Fibroblast of skin of left biceps (primary cell): Measurements from ENCODE around the gene TNIK.

ENCODE experiments used
- DNase-seq, 2 experiments: peaks; one replicate each; pipeline ENCODE4 v3.0.0-alpha.2; 2013; ENCODE audit warnings: low read depth in 2 of 2

The TNIK gene

GRCh38 chr3:171283183-171283847 is 176.9 kb downstream of the TNIK start:
- DNase-seq: no peak

GRCh38 chr3:171282041-171282440 is 178.2 kb downstream of the TNIK start:
- DNase-seq: peak; percentile 63 to 64

DNA sequence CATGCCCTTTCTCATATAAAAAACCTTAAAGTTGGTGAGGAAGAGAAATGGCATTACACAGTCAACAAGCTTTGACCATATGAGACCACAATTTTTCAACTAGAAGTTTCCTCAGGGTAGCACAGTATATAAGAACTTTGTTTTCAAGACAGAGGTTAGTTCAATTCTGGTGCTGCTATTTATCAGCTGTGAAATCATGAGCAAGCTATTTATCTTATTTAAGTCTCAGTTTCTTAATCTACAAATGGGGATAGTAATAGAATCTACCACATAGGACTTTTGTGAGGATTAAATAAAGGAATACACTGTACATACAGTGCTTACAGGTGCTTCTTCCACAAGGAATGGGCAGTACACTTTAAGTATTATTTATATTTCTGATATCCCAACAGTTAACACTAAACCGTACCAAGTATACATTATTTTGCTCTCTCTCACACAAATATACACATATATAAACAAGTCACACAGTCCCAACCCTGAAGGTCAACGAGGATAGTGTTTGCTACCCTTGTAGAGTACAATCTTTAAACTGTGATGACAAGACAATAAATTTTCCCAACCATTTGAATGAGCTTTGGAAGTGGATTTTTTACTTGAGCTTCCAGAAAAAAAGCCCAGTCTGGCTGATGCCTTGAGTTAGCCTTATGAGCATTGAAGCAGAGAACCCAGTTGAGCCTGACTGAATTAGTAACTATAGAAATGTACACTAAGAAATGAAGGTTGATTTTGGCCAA is 178.8 kb downstream of the TNIK start:
- DNase-seq: no peak

- DNase-seq: no peak
Measured at GRCh38 chr3:171279972-171280371, 180.2 kb downstream of the TNIK start.

DNA sequence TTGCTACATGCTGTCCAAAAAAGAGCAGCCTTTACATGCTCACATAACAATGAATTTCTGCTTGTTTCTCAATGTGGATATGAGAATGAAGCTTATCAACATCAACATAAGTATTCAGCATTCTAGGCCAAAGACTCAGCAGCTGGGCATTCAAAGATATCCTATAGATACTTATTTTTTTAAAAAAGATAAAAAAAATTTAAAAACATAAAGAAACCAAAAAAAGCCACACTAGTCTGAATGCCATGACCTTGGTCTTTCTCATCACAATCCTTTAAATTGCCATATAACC is 182.0 kb downstream of the TNIK start:
- DNase-seq: no peak

DNA sequence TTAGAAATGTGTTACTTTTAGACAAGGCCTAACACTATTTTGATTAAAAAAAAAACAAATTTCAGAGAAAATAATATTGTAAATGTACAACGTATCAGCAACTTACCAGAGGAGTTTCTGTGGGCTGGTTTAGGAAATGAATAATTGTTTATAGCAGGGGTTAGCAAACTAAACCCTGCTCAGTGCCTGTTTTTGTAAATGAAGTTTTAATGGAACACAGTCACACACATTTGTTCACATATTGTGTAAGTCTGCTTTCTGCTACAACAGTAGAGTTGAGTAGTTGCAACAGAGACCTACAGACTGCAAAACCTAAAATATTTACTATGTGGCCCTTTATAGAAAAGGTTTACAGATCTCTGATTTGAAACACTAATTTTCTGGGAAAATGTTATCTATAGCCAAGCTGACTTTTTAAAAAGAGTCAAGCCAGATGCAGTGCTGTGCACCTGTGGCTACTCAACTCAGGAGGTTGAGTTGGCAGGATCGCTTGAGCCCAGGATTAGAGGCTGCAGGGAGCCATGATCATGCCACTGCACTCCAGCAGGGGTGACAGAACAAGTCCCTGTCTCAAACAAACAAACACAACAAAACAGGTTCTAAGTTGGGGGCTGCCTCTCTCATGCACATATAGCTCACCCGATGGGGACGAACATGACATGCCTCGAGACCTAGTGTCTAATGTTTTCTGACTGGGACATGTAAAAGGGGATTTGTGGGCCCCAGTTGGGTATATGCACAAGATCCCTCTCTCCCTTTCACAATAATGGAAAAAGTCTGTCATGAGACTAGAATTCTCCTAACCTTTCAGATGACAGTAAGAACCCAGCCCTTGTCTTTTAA is 182.5 kb downstream of the TNIK start:
- no peak for DNase-seq

- no peak for DNase-seq
Measured at GRCh38 chr3:171276923-171277322, 183.3 kb downstream of the TNIK start.

GRCh38 chr3:171274222-171274621 is 186.0 kb downstream of the TNIK start:
- DNase-seq: no peak

DNA sequence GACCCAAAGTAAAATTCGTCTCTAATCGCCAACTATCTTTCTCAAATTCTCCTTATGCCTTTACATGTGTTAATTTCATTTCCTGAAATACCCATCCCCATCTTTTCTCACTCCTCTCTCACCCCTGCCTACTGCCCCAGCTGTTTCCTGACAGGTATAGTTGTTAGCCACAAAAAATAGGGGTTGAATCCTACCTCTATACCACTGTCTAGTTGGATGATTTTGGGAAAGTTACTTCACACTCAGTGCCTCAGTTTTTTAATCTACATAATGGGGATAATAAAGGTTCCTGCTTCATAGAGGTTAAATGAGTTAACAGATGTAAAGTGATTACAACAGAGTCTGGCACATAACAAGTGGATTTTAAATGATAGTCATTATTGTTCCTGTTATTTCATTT is 189.7 kb downstream of the TNIK start:
- DNase-seq: no peak

- DNase-seq: no peak
Measured at GRCh38 chr3:171269542-171269941, 190.7 kb downstream of the TNIK start.

GRCh38 chr3:171268677-171269076 is 191.5 kb downstream of the TNIK start:
- no peak for DNase-seq

DNA sequence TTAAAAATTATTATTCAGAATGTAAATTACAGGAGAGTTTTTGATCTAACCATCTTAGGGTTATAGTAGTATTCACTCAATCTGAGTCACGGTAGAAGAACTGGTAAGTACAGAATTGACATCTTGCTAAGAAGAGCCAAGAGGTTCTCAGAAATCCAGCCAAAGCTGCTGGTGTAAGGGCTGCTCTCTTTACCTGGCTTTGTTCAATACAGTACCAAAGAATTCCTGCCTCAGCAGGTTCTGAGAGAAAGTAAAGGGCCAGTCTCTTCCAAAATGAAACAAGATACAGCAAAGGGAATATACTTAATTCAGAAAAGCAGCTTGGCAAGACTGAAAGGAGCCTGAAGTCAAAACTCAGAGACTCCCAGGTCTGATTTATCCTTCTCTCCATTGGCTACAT is 193.1 kb downstream of the TNIK start:
- DNase-seq: no peak

DNA sequence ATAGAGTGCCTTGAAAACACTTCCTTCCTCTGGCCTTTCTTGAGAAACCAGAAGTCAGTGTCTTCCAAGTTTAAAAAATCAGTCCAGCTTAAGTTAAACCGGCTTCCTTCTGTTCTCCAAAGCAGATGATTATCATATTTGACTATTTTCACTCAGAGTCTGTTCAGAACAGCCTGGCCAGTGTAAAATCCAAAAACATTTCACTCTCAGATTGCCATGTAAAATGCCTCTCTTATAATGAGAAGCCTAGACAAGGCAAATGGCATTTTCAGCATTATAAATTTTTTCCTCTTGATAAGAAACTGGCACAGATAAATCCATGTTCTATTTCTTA is 193.5 kb downstream of the TNIK start:
- DNase-seq: no peak

GRCh38 chr3:171266034-171266739 is 194.0 kb downstream of the TNIK start:
- DNase-seq: no peak

GRCh38 chr3:171264758-171265157 is 195.4 kb downstream of the TNIK start:
- DNase-seq: no peak

DNA sequence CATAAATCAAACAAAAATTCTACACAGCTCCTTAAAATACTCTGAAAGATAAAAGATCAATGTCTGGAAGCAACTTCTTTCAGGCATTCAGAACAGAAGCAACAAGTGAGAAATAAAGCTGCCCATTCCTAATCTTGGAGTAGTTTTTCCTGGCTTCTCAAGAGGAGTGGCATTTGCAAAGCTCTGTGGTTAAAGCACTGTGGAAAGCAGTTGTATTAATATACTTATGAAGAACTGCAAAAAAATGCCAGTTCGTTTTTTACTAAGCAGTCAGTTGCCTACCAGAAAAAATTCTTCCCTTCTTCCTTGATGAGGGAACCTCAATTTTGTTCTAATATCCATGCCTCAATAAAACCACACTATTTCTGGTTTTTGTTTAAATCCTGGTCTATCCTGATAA is 197.8 kb downstream of the TNIK start:
- DNase-seq: no peak

DNA sequence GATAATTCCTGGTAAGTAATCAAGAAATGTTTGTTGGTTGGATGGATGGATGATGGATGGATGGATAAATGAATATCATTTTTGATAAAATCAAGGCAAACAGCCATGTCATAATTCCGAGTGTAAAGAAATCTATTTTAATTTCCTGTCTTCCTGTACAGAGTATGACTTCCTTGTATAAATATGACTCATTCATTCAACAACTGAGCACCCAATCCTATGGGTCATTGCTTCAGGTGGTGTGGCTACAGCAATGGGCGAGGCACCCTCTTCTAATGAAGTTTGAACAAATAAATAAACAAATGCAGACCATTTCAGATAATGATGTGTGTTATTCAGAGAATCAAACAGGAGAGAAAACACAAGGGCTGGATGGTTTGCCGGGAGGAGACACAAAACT is 198.7 kb downstream of the TNIK start:
- DNase-seq: no peak

GRCh38 chr3:171260899-171261298 is 199.3 kb downstream of the TNIK start:
- no peak for DNase-seq

GRCh38 chr3:171260466-171260865 is 199.7 kb downstream of the TNIK start:
- DNase-seq: no peak

- no peak for DNase-seq
Measured at GRCh38 chr3:171258316-171258715, 201.9 kb downstream of the TNIK start.

DNA sequence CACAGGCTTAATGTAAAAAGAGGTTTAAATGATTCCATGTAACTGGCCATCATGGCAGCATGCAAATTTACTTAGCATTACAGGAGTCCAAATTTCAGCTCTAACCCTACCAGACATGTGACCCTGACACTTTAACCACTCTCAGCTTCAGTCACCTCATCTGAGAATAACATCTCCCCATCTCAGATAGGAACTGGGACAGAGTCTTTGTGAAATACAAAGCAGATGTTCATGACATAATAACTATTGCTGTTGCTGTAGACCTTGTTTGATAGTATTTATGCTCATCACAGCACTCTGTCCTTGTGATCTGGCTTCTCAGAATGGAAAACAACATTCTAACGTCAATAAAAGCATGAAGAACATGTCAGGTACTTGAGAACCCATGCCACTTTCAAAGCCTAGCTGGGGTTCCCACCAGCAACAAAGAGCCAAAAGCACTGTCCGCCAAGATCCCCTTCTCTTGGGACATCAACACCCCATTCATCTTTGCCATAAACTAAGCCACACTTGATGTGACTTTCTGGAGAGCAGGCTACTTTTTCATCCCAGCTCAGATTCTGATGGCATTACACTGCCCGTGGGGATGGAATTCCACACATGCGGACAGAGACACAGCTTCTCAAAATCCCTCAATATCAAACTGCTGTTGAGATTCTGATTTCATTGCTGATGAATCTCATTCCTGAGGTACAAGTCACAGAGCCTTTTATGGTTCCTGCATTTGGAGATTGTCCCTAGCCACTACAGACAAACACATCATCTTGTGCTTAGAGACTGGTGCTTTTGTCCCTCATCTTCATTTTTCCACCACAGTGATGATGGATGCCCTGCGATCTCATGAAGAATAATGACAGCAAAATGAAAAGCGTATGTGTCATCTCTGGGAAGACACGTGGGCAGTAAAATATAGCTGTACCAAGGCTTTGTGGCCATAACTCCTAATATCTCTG is 202.7 kb downstream of the TNIK start:
- peak; percentile 25 to 31 for DNase-seq
